ENCODE data around the gene ZNF561. TPM values are rescaled to one million over a fixed set of nuclear protein-coding genes. Genes with fewer than 3 reads are reported as not detected.

Gene ZNF561
- total RNA-seq, 1 experiment from 2014 or later: 37.7 TPM

- ChIA-PET CTCF (no interaction called here), POLR2A (ENCODE audit: low non-redundant PET) (no interaction called here)
- H3K9me3 ChIP-seq (ENCODE audit: low read depth, low read length, poor library complexity, severe bottlenecking): no peaks in the 10 kb centered on the region
- H3K36me3 ChIP-seq (ENCODE audit: insufficient read depth, low read length, poor library complexity, severe bottlenecking): peaks cover 18% of the 10 kb centered on the region
- no peak for DNase-seq (ENCODE audit: low spot score)
- intact Hi-C loops (cut with micrococcal nuclease; ENCODE audit: unreplicated experiment): no loop called here
- H3K4me3 ChIP-seq (ENCODE audit: low read depth, low read length, poor library complexity, severe bottlenecking): no peak overlapping the region
- no peak overlapping the region for H3K27ac ChIP-seq (ENCODE audit: low read depth, low read length, poor library complexity, severe bottlenecking)
- no peaks in the 10 kb centered on the region for H3K27me3 ChIP-seq (replicated peaks; ENCODE audit: insufficient read depth, low read depth, low read length, poor library complexity)
- no TSS peak for BruUV-seq (replicated peaks)
- no peak for TF ChIP-seq EZH2 (IDR thresholded peaks at IDR 0.05; ENCODE audit: borderline replicate concordance, low read depth, low read length, poor library complexity, severe bottlenecking)
- TF ChIP-seq CTCF (conservative IDR thresholded peaks at IDR 0.05; ENCODE audit: low read depth, low read length): no peak
- H3K4me1 ChIP-seq (ENCODE audit: insufficient read depth, low read length, poor library complexity, severe bottlenecking): peaks cover 6% of the 10 kb centered on the region
Observed at GRCh38 chr19:9622531-9622930, 1.5 kb upstream of the ZNF561 start.

GRCh38 chr19:9620842-9621155 is 233 bp downstream of the ZNF561 start:
- H3K4me1 ChIP-seq (ENCODE audit: insufficient read depth, low read length, poor library complexity, severe bottlenecking): peaks cover 6% of the 10 kb centered on the region
- TF ChIP-seq EZH2 (IDR thresholded peaks at IDR 0.05; ENCODE audit: borderline replicate concordance, low read depth, low read length, poor library complexity, severe bottlenecking) (no peak), CTCF (conservative IDR thresholded peaks at IDR 0.05; ENCODE audit: low read depth, low read length) (no peak)
- no peaks in the 10 kb centered on the region for H3K27me3 ChIP-seq (replicated peaks; ENCODE audit: insufficient read depth, low read depth, low read length, poor library complexity)
- H3K9me3 ChIP-seq (ENCODE audit: low read depth, low read length, poor library complexity, severe bottlenecking): no peaks in the 10 kb centered on the region
- BruUV-seq (replicated peaks): no TSS peak
- peak overlapping the region; percentile 78 for H3K4me3 ChIP-seq (ENCODE audit: low read depth, low read length, poor library complexity, severe bottlenecking)
- no peak for DNase-seq (ENCODE audit: low spot score)
- peak overlapping the region; percentile 96 for H3K27ac ChIP-seq (ENCODE audit: low read depth, low read length, poor library complexity, severe bottlenecking)
- POLR2A ChIA-PET (ENCODE audit: low non-redundant PET): no interaction called here
- intact Hi-C loops (cut with micrococcal nuclease; ENCODE audit: unreplicated experiment): no loop called here
- CTCF ChIA-PET: no interaction called here
- H3K36me3 ChIP-seq (ENCODE audit: insufficient read depth, low read length, poor library complexity, severe bottlenecking): peaks cover 33% of the 10 kb centered on the region

GRCh38 chr19:9615844-9616243 is 5.2 kb downstream of the ZNF561 start:
- peaks cover 82% of the 10 kb centered on the region for H3K36me3 ChIP-seq (ENCODE audit: insufficient read depth, low read length, poor library complexity, severe bottlenecking)
- peaks cover 28% of the 10 kb centered on the region for H3K9me3 ChIP-seq (ENCODE audit: low read depth, low read length, poor library complexity, severe bottlenecking)
- no peaks in the 10 kb centered on the region for H3K27me3 ChIP-seq (replicated peaks; ENCODE audit: insufficient read depth, low read depth, low read length, poor library complexity)
- H3K27ac ChIP-seq (ENCODE audit: low read depth, low read length, poor library complexity, severe bottlenecking): no peak overlapping the region
- ChIA-PET CTCF (no interaction called here), POLR2A (ENCODE audit: low non-redundant PET) (no interaction called here)
- DNase-seq (ENCODE audit: low spot score): no peak
- TF ChIP-seq CTCF (conservative IDR thresholded peaks at IDR 0.05; ENCODE audit: low read depth, low read length) (no peak), EZH2 (IDR thresholded peaks at IDR 0.05; ENCODE audit: borderline replicate concordance, low read depth, low read length, poor library complexity, severe bottlenecking) (no peak)
- peaks cover 6% of the 10 kb centered on the region for H3K4me1 ChIP-seq (ENCODE audit: insufficient read depth, low read length, poor library complexity, severe bottlenecking)
- no peak overlapping the region for H3K4me3 ChIP-seq (ENCODE audit: low read depth, low read length, poor library complexity, severe bottlenecking)
- no TSS peak for BruUV-seq (replicated peaks)
- intact Hi-C loops (cut with micrococcal nuclease; ENCODE audit: unreplicated experiment): no loop called here
